Endodermal cell (in vitro differentiated cells): ENCODE measurements around the gene ARHGAP22. TPM values are rescaled to one million over a fixed set of nuclear protein-coding genes. Genes with fewer than 3 reads are reported as not detected.
A peak's percentile ranks its signal among the peaks of the same experiment; 100 is the strongest.

Source experiments
- DNase-seq: peaks from one replicate; pipeline ENCODE4 v3.0.0-alpha.2; 2017
- H3K27ac ChIP-seq: 2 replicates; pipeline ENCODE4 v1.5.1; 2013; ENCODE audit warnings: mild to moderate bottlenecking, low read depth, low read length, moderate library complexity
- H3K27me3 ChIP-seq: 2 replicates; pipeline ENCODE4 v1.6.1; 2013; ENCODE audit warnings: mild to moderate bottlenecking, low read length, moderate library complexity; ENCODE audit not compliant: insufficient read depth, control insufficient read depth, poor library complexity, severe bottlenecking
- H3K36me3 ChIP-seq: 2 replicates; pipeline ENCODE4 v1.7.0; 2013; ENCODE audit warnings: mild to moderate bottlenecking, low read length, moderate library complexity; ENCODE audit not compliant: control insufficient read depth, insufficient read depth
- H3K4me1 ChIP-seq: one replicate; pipeline ENCODE4 v1.7.0; 2013; ENCODE audit warnings: low read length; ENCODE audit not compliant: control insufficient read depth, insufficient read depth
- H3K4me3 ChIP-seq: 2 replicates; pipeline ENCODE4 v1.5.1; 2013; ENCODE audit warnings: mild to moderate bottlenecking, low read length, moderate library complexity
- H3K9ac ChIP-seq: 2 replicates; pipeline ENCODE4 v1.6.1; 2013; ENCODE audit warnings: mild to moderate bottlenecking, low read length, moderate library complexity; ENCODE audit not compliant: poor library complexity, severe bottlenecking; ENCODE audit errors: extremely low read depth
- H3K9me3 ChIP-seq: 2 replicates; pipeline ENCODE4 v1.6.1; 2013; ENCODE audit warnings: mild to moderate bottlenecking, low read length, moderate library complexity; ENCODE audit not compliant: control insufficient read depth
- H3K27ac Mint-ChIP-seq: 2 replicates; pipeline ENCODE4 v1.8.0; 2020; ENCODE audit warnings: mixed read lengths
- H3K27me3 Mint-ChIP-seq: 2 replicates; pipeline ENCODE4 v1.8.0; 2021; ENCODE audit warnings: mild to moderate bottlenecking, mixed read lengths; ENCODE audit not compliant: insufficient read depth
- H3K36me3 Mint-ChIP-seq: 2 replicates; pipeline ENCODE4 v1.8.0; 2020; ENCODE audit warnings: low read depth, mixed read lengths
- H3K4me1 Mint-ChIP-seq: 2 replicates; pipeline ENCODE4 v1.8.0; 2020; ENCODE audit warnings: mixed read lengths
- H3K4me3 Mint-ChIP-seq: 2 replicates; pipeline ENCODE4 v1.8.0; 2020; ENCODE audit warnings: mild to moderate bottlenecking, moderate library complexity, mixed read lengths
- H3K9me3 Mint-ChIP-seq: 2 replicates; pipeline ENCODE4 v1.8.0; 2020; ENCODE audit warnings: mild to moderate bottlenecking, mixed read lengths
- WGBS, 2 experiments: methylation state at CpG; one replicate each; pipeline versions ENCODE4 v1.1.5 to v1.1.7; 2013; ENCODE audit warnings: missing lambda C conversion rate in 2 of 2, mixed read lengths in 1 of 2; ENCODE audit not compliant: insufficient coverage in 1 of 2, insufficient read length in 1 of 2; 5-methylcytosine and 5-hydroxymethylcytosine counted together
- total RNA-seq, 2 donors: library from RNA; stranded (reverse); fragmentation: NEBNext Ultra II Directional in 1 of 2; extraction: Animal tissue kit (Norgen Biotek cat#: 25700) in 1 of 2; gene quantifications; 2 replicates in 1 of 2; 3 replicates in 1 of 2; pipeline ENCODE4 v1.2.1, GENCODE V29; 2021
- TF ChIP-seq, protein P1 (sequence below): fragments of 200-600 bp; sonication (generic); conservative IDR thresholded peaks from 2 replicates; pipeline ENCODE4 v1.5.0; 2021; ENCODE audit warnings: antibody characterized with exemption, mild to moderate bottlenecking

The ARHGAP22 gene
- total RNA-seq, 2 donors from 2014 or later: 10.3 to 14.1 TPM

DNA sequence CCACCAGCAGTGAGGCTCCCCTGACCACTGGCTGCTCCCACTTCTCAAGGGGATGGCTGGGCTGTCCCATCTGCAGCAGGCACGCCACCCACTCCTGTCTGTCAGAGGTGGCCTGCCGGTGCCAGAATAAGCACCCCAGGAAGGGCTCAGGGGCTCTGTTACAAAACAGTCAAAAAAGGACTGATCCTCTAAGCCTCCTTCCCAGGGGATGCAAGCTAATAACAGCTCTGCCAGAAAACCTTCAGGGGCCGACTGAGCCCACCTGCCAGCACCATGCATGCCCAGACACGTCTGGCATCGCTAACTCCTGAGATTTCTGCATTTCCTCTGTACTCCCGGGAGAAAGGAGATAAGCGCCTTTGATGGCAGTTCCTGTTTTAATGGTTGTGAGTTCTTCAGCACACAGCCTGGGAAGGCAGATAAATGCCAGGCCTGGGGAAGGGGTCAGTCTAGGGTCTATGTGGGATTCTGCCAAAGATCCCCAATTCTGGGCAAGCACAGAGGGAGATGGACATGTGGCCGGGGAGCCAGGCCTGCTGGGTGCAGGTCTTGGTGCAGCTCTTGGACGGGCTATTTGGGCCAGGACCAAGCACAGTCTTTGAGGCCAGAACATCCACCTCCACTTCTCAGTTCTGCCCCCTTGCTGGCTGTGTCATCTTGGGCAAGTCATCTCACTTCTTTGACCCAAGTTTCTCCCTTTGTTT, 128.4 kb downstream of the ARHGAP22 start:
- no peak overlapping the region for H3K27ac ChIP-seq
- peaks cover 7% of the 10 kb centered on the region for H3K9me3 ChIP-seq
- peaks cover 27% of the 10 kb centered on the region for H3K4me1 Mint-ChIP-seq
- no peak overlapping the region for H3K4me3 ChIP-seq
- no peak overlapping the region for H3K27ac Mint-ChIP-seq
- peaks cover 9% of the 10 kb centered on the region for H3K9me3 Mint-ChIP-seq
- H3K27me3 ChIP-seq: no peaks in the 10 kb centered on the region
- H3K36me3 Mint-ChIP-seq: no peaks in the 10 kb centered on the region
- no peak overlapping the region for H3K9ac ChIP-seq
- peaks cover 5% of the 10 kb centered on the region for H3K4me1 ChIP-seq
- H3K27me3 Mint-ChIP-seq: peaks cover 4% of the 10 kb centered on the region
- DNase-seq: peak; percentile 55
- H3K36me3 ChIP-seq: no peaks in the 10 kb centered on the region
- TF ChIP-seq, protein P1, sequence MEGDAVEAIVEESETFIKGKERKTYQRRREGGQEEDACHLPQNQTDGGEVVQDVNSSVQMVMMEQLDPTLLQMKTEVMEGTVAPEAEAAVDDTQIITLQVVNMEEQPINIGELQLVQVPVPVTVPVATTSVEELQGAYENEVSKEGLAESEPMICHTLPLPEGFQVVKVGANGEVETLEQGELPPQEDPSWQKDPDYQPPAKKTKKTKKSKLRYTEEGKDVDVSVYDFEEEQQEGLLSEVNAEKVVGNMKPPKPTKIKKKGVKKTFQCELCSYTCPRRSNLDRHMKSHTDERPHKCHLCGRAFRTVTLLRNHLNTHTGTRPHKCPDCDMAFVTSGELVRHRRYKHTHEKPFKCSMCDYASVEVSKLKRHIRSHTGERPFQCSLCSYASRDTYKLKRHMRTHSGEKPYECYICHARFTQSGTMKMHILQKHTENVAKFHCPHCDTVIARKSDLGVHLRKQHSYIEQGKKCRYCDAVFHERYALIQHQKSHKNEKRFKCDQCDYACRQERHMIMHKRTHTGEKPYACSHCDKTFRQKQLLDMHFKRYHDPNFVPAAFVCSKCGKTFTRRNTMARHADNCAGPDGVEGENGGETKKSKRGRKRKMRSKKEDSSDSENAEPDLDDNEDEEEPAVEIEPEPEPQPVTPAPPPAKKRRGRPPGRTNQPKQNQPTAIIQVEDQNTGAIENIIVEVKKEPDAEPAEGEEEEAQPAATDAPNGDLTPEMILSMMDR: no peak
- 85 to 89% methylated on average over 6 to 9 of the region's 9 CpGs for WGBS, 2 experiments
- H3K4me3 Mint-ChIP-seq: no peak overlapping the region

DNA sequence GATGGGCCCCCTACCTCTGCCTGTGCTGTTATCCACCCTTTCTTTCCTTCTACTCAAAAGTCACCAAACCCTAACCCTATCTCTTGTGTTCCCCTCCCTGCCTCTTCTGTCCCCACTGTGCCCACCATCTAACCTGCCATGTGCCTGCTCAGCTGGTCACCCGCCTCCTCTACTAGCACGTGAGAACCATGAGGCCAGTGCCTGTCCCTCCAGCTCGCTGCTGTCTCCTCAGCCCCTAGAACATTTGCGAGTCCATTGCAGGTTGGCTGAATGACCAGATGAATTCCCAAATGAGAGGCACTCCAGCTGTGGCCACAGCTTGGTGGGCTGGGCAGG, 129.0 kb downstream of the ARHGAP22 start:
- H3K9me3 Mint-ChIP-seq: peaks cover 9% of the 10 kb centered on the region
- Histone ChIP-seq H3K4me1 (peaks cover 5% of the 10 kb centered on the region), H3K4me3 (no peak overlapping the region), H3K9ac (no peak overlapping the region), H3K36me3 (no peaks in the 10 kb centered on the region), H3K27me3 (no peaks in the 10 kb centered on the region), H3K27ac (no peak overlapping the region), H3K9me3 (peaks cover 7% of the 10 kb centered on the region)
- H3K27ac Mint-ChIP-seq: no peak overlapping the region
- peaks cover 30% of the 10 kb centered on the region for H3K4me1 Mint-ChIP-seq
- no peak overlapping the region for H3K4me3 Mint-ChIP-seq
- 91 to 92% methylated on average over 4 of the region's 4 CpGs for WGBS, 2 experiments
- peaks cover 4% of the 10 kb centered on the region for H3K27me3 Mint-ChIP-seq
- no peak for DNase-seq
- no peaks in the 10 kb centered on the region for H3K36me3 Mint-ChIP-seq
- TF ChIP-seq, protein P1: no peak

DNA sequence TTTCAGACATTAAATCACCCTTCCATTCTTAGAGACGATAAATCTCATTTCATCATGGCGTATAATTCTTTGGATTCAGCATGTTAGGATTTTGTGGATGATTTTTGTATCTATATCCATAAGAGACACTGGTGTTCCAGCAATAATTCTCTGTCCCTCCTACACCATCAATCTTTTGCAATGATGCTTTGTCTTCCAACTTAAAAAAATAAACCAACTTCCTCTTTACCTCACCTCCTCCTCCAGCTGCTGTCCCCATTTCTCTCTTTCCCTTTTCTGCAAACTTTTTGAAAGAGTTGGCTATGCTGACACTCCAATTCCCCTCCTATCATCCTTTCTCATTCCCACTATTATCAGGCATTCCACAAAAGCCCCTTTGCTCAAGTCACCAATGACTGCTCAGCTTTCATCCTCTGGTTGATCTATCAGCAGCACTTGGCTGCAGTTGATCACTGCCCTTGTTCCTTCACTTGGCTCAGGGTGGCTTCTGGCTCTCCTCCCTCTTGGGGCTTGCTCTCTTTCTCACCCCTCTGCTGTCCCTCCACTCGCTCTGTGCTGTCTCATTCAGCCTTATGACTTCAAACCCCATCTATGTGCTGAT, 130.0 kb downstream of the ARHGAP22 start:
- peaks cover 4% of the 10 kb centered on the region for H3K27me3 Mint-ChIP-seq
- H3K27ac Mint-ChIP-seq: no peak overlapping the region

More for the DNA sequence above, 130.0 kb downstream of the ARHGAP22 start:
- Histone ChIP-seq H3K27ac (no peak overlapping the region), H3K4me1 (peaks cover 16% of the 10 kb centered on the region), H3K4me3 (no peak overlapping the region), H3K9me3 (peaks cover 7% of the 10 kb centered on the region), H3K9ac (no peak overlapping the region), H3K36me3 (no peaks in the 10 kb centered on the region), H3K27me3 (no peaks in the 10 kb centered on the region)
- DNase-seq: peak; percentile 17
- Mint-ChIP-seq H3K4me3 (no peak overlapping the region), H3K36me3 (no peaks in the 10 kb centered on the region), H3K4me1 (peaks cover 39% of the 10 kb centered on the region), H3K9me3 (peaks cover 9% of the 10 kb centered on the region)
- TF ChIP-seq, protein P1: no peak
- WGBS, 2 experiments: 73 to 85% methylated on average over 1 of the region's 3 CpGs
